Measurements from ENCODE around the gene WDR93.
"Not testable (repeated sequence)": the region's sequence is repeated elsewhere in the genome, so short reads cannot be mapped to it uniquely, and the experiment has no call there.

WDR93 gene

DNA sequence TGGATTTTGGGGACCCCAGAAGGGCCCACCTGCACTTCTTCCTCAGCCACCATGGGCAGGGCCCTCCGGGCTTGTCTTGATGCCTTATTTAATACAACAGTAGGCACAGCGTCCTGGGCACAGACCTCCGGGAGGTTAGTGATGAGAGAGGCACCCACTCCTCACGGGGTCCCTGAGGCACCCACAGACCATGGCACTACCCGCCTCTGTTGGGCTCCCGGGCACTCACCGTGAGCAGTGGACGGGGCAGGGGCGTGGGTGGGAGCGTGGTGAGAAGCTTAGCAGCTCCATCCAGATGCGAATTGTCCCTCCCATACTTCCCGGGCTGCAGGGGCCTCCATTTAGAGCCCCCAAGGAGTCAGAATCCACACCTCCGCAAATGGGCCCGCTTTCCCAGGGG lies 85.2 kb downstream of the WDR93 start:
- DNase-seq: no peak

DNA sequence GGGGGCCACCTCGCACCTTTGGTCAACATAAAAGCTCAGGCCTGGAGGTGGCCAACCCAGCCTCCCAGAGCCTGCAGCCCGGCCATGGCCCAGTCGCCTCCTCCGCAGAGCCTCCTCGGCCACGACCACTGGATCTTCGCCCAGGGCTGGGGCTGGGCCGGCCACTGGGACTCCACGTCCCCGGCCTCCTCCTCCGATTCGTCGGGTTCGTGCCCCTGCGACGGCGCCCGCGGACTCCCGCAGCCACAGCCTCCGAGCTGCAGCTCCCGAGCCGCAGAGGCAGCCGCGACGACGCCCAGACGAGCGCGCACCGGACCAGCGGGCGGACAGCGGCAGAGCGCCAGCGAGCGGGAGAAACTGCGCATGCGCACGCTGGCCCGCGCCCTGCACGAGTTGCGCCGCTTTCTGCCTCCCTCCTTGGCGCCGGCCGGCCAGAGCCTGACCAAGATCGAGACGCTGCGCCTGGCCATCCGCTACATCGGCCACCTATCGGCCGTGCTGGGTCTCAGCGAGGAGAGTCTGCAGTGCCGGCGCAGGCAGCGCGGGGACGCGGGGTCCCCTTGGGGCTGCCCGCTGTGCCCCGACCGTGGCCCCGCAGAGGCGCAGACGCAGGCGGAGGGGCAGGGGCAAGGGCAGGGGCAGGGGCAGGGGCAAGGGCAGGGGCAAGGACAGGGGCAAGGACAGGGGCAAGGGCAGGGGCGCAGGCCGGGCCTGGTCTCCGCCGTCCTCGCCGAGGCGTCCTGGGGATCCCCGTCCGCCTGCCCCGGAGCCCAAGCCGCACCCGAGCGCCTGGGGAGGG lies 85.9 kb downstream of the WDR93 start, which contains the start of gene MESP2:
TSS of gene MESP2 (plus strand) at position 59 of the 799 bp plus-strand sequence. CDS start at position 85, 26 bp downstream.
- DNase-seq: peak; percentile 60

DNA sequence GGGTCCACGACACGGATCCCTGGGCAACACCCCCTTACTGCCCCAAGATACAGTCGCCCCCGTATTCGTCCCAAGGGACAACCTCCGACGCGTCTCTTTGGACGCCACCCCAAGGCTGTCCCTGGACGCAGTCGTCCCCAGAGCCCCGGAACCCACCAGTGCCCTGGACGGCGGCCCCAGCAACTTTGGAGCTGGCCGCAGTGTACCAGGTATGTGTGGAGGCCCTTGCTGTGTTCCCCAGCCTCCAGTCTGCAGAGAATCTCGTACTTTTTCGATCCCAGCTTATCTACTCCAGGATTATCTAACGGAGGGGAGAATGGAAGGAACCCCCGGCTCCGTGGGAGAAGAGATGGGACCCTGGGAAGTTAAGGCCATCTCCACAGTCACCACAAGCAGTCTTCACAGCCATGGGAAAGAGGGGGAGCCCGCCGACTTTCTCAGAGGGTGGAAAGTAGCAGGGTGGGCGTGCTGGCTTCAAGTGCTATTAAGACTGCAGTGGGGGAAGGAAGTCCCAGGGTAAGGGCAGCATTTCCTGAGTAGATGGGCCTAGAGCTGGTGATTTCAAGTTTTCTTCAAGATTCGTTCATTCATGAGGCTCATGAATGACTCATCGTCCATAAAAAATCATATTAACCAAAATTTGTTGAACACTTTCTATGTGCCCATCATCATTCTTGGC lies 86.6 kb downstream of the WDR93 start:
- DNase-seq: no peak

DNA sequence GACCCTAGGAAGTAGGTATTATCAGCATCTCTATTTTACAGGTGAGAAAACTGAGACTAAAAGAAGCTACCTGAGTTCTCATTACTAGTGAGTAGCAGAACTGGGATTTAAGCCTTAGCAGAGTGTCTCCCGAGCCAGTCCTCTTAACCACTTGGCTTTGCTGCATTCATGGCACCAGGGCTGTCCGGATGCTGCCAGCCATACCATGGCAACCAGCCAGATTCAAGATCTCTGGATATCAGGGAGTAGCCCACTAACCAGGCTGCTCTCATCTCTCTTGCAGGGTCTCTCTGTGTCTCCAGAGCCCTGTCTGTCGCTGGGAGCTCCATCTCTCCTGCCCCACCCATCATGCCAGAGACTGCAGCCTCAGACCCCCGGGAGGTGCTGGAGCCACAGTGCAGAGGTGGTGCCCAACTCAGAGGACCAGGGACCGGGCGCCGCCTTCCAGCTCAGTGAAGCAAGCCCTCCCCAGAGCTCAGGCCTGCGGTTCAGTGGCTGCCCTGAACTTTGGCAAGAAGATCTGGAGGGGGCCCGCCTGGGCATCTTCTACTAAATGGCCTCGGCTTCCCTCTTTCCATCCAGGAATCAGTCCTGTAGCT lies 87.3 kb downstream of the WDR93 start:
- DNase-seq: no peak

DNA sequence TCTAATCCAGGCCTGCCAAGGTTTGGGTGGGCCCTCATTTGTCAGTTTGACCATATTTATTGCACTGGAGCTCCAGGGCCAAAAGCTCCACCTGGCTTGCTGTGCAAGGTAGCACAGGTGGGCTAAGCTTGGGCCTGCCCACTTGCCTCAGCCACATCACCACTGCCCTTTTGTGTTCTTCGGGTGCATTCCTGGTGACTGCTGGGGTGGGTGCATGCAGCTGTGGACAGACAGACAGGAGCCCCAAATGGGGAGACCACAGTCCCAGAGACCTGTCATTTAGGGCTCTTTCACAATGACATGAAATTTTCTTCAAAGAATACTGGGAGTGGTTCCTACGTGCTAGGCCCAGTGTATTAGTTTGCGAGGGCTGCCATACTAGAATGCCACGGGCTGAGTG lies 88.2 kb downstream of the WDR93 start:
- DNase-seq: no peak

DNA sequence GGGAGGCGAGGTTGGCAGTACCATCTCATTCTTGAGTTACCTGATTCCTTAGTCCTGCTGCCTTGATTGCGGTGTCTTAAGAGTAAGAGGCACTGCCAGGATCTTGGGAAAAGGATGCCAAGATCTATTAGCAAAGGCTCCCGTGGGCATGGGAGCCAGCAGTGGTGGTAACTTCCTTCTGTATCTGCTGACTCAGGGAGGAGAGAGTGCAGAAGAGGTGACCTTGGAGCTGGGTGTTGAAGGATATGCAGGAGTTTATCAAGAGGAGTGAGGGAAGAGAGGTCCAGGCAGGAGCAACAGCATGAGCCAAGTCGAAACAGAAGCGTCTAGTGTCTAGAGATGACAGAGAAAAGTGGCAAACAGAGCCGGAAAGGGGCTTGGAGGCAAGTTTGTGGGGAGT lies 90.0 kb downstream of the WDR93 start:
- no peak for DNase-seq

DNA sequence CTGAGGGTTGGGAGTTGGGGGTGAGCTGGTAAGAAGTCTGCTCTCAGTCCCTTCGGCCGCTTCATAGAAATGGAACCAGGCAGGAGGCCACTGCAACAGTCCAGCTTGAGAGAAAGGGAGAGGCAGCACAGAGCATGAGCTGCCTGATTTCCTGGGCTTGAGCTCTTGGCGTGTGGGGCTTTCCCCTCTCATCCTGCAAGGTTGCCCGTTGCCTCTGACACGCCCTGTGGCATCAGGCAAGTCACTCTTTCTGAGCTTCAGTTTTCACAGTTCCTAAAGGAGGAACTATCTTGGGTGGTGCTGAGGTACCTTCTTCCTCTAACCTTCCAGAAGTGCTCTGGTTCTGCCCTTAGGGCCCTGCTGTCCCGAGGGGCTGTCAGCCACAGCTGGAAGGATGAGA lies 90.4 kb downstream of the WDR93 start:
- DNase-seq: no peak

DNA sequence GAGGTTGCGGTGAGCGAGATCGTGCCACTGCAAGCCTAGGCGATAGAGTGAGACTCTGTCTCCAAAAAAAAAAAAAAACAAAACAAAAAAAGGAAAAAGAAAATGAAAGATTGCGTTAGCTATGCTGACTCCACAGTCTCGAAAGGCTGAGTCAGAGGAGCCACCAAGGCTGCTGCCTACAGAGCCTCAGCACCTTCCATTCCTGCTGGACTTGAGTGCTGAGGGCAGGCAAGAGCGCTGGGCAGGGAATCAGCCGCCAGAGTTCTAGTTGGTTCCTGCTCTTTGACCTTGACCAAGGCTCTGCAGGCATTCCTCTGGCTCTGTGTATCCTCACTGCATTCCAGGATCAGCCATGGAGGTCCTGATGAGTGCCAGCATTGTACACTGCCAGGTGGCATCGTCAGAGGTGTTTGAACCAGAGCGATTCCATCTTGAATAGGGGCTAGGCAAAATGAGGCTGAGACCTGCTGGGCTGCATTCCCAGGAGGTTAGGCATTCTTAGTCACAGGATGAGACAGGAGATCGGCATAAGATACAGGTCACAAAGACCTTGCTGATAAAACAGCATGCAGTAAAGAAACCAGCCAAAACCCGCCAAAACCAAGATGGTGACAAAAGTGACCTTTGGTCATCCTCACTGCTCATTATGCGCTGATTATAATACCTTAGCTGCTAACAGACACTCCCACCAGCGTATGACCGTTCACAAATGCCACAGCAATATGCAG lies 91.4 kb downstream of the WDR93 start:
- no peak for DNase-seq

DNA sequence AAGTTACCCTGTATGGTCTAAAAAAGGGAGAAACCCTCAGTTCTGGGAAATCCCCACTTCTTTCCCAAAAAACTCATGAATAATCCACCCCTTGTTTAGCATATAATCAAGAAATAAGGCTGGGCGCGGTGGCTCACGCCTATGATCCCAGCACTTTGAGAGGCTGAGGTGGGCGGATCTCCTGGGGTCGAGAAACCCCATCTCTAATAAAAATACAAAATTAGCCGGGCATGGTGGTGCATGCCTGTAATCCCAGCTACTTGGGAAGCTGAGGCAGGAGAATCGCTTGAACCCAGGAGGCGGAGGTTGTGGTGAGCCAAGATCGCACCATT lies 92.0 kb downstream of the WDR93 start:
- not testable (repeated sequence) for DNase-seq

DNA sequence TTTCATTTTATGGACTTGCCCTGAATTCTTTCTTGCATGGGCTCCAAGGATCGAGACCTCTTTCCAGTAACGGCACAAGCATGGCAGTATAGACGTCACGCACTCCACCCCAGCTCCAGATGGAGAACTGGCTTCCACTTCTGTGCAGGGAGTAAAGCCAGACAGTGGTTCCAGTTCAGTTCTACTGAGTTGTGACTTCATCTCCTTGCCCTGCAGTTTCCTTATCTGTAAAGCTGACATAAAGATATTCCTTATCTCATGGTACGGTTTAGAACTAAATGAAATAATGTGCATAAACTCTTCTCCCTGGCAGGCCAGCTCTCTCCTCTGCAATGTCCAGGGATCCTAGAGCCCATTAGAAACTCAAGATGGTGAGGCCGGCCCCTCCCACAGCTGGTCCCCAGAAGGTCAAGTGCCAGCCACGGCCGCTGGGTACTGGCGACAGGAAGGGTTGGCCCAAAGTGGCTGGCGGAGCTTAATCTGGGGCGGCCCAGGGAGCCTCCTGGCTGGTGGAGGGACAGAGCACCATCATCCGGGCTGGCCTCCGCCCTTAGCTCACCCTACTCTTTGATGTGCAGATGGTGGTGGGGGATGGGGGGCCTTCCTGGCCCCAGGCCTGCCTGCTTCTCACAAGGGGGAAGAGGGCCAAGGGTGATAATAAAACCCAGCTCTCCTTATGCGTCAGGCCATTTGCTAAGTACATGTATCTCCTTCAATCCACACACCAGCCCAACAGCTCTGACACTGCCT lies 92.7 kb downstream of the WDR93 start:
- no peak for DNase-seq

DNA sequence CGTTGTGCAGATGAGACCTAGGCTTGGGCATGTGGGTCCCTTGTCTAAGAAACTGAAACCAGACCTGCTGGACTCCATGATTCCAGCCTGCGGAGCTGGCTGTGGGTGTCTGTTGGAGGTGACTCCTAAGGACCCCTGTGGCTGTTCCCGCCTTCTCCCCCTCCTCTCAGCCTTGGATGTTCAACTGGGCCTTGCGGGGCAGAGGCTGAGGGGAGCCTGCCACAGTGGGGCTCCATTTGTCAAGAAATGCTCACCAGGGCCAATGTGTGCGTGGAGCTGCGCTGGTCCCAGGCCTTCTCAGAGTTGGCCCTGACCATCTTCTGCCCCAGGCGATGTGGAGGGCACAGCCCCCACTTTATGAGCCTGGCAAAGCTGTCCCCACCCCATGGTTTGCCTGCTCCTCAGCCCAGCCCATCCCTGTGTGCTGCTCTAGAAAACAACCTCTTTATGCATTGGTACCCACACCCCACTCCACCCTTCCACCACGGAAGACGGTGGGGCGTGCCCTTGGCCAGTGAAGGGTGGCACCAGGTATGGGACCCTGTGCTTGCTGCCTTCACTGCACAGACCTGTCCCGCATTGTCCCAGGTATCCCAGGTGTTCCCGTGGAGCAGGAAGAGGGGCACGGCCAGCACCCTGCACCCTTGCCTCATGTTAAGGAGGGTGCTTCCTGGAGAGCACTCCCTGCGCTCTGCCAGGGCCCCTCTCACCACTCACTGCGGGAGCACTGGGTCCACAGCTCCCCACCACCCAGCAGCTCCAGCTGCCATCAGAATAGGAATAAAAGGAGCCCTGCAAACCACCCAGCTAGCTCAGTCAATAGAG lies 93.5 kb downstream of the WDR93 start:
- no peak for DNase-seq

DNA sequence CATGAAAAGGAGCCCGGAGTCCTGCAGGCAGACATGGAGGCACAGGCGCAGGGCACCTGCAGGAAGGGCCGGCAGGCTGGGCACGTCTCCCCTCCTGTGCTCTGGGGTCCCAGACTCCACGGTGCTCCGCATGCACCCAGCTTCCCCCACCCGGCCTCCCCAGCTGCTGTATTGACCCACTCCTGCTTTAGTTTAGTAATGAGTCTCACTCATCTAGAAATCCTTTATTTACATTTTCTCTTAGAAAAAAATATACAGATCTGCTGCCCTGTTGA lies 94.0 kb downstream of the WDR93 start:
- no peak for DNase-seq

DNA sequence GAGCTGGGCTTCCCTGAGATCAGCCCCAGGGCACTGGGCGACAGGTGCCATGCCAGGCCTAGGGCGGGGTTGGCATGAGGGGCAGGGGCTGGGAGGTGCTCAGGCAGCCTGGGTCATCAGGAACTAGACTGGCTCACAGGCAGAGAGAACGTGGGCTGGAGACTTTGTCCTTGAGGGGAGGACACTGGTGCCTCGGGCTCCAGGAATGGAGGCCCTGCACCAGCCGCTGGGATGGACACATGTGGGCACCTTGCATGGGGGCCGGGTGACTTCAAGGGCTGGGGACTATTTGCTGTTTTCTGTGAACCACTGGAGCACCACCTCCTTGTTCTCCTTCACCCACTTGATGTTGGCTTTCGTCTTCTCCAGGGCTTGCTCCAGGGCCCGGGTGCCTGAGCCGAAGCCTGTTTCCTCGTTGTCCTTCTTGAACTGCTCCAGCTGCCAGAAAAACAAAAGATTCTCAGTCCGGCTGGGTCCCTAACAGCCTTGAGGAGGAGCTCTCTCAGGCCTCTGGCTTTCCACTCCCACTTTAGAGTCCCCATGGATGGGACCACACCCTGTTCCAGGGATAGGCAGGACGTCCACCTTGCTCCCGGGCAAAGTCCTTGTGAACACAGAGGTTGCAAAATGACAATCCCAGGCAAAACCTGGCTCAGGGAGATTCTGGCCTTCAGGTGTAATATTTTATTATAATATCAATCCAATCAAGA lies 94.6 kb downstream of the WDR93 start:
- no peak for DNase-seq

DNA sequence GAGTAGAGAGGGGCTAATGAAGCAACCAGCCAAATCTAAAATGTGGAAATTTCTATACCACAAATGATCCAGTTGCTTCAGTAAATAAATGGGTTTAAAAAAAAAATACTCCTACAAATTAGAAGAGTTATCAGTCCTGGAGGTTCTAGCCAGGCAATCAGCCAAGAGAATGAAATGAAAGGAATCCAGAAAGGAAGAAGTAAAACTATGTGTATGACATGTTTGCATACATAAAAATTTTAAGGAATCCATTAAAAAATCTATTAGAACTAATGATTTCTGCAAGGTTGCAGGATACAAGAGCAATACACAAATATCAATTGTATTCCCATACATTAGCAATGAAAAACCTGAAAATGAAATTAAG lies 95.1 kb downstream of the WDR93 start:
- DNase-seq: no peak

DNA sequence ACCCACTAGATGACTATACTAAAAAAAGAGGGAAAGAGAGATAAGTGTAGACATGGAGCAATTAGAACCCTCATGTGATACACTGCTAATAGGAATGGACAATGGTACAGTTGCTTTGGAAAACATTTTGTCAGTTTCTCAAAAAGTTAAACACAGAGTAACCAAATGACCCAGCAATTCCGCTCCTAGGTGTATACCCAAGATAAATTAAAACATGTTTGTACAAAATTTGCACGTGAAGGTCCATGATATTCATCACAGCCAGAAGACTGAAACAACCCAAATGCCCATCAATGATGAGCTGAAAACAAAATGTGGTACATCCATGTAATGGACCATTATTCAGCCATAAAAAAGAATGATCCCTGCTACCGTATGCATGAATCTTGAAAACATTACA lies 97.3 kb downstream of the WDR93 start:
- DNase-seq: no peak

DNA sequence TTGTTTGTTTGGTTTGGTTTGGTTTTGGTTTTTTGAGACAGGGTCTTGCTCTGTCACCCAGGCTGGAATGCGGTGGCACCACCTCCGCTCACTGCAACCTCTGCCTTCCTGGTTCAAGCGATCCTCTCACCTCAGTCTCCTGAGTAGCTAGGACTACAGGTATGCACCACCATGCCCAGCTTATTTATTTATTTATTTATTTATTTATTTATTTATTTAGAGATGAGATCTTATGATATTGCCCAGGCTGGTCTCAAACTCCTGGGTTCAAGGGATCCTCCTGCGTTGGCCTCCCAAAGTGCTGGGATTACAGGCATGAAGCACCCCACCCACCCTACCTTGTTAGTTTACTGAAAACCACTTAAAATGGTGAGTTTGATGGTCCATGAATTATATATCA lies 98.0 kb downstream of the WDR93 start:
- not testable (repeated sequence) for DNase-seq

DNA sequence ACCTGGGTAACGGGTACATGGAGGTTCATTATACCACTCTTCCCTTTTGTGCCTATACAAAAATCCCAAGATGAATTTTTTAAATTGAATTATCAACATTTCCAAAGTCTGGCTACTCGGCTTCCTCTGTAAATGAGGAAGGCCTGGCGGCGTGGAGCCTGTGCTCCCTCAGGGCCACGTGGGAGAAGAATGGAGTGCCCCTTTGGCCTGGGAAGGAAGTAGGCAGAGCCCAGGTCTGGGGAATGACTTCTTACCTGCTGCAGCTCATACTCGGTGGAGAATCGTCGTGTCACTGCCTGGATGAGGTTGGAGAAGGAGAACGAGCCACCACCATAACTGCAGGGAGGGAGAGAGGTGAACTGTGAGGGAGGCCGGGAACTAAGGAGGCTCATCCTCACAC lies 99.6 kb downstream of the WDR93 start:
- no peak for DNase-seq

DNA sequence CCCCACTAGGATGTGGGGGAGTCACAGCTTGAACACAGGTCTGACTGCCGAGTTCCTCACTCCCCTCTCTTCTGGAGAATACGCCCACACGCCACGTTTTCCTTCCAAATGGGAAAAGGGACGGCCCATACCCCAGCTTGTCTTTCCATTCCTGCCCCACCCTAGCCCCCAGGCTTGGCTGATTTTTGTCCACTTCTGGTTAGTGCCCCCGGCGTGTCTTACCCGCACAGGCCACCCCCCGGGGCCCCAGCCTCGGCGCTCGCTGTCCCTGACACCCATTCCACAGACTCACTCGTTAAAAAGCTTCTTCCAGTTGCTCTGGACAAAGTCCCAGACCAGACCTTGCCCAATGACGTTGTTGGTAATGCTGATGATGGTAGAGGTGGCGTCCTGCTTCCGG lies 100.0 kb downstream of the WDR93 start:
- DNase-seq: no peak

DNA sequence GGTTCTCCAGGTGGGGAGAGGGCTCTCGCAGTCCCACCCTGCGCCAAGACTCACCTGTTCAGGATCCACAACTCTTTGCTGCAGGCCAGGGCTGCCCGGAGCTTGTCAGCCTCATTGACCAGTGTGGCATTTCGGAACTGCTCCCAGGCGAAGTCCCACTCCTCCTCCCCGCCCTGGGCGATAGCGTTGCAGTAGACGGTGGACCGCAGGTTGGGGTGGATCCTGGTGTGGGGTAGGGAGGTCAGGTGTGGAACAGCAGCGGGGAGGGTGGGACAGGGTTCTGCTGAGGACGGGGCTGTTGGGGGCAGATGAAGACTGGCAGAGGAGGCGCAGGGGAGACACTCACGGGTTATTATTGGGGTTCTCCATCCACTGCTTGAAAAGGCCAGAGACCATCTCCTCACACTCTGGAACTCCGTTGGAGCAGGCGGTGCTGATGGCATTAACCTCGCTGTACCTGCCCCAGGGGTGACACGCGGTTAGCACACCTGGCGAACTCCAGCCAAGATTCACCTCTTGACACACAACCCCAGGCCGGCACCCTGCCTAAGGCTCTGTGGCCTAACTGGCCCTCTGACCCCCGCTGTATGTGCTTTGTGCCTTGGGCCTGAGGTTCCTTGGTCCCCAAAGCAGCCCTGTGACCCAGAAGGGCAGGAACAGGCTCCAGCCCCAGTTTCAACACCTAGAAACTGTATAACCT lies 101.6 kb downstream of the WDR93 start:
- no peak for DNase-seq
